Ecto neural progenitor cell (in vitro differentiated cells): Measurements from ENCODE around the gene DSTYK.
"Not testable (repeated sequence)": the region's sequence is repeated elsewhere in the genome, so short reads cannot be mapped to it uniquely, and the experiment has no call there.

Source experiments
- DNase-seq: peaks from one replicate; pipeline ENCODE4 v3.0.0-alpha.2; 2018; ENCODE audit warnings: low spot score

DSTYK gene

GRCh38 chr1:205170532-205171269 lies 40.8 kb downstream of the DSTYK start:
- no peak for DNase-seq

- DNase-seq: no peak
Measured at GRCh38 chr1:205169248-205169647, 42.3 kb downstream of the DSTYK start.

- DNase-seq: no peak
Measured at GRCh38 chr1:205168291-205168690, 43.2 kb downstream of the DSTYK start.

GRCh38 chr1:205162301-205162700 lies 49.2 kb downstream of the DSTYK start:
- no peak for DNase-seq

- no peak for DNase-seq
Measured at GRCh38 chr1:205161076-205161475, 50.4 kb downstream of the DSTYK start.

- DNase-seq: no peak
Measured at GRCh38 chr1:205158048-205158616, 53.4 kb downstream of the DSTYK start.

- not testable (repeated sequence) for DNase-seq
Measured at GRCh38 chr1:205155665-205156377, 55.7 kb downstream of the DSTYK start.

- DNase-seq: no peak
Measured at GRCh38 chr1:205152505-205152904, 59.0 kb downstream of the DSTYK start.

GRCh38 chr1:205150651-205151428 lies 60.7 kb downstream of the DSTYK start:
- DNase-seq: no peak

- no peak for DNase-seq
Measured at GRCh38 chr1:205147191-205147835, 64.2 kb downstream of the DSTYK start.

GRCh38 chr1:205144751-205145150 lies 66.8 kb downstream of the DSTYK start:
- DNase-seq: no peak

- DNase-seq: no peak
Measured at GRCh38 chr1:205144046-205144720, 67.3 kb downstream of the DSTYK start.

- DNase-seq: no peak
Measured at GRCh38 chr1:205142102-205142469, 69.4 kb downstream of the DSTYK start.

- DNase-seq: peak; percentile 79
Measured at GRCh38 chr1:205141236-205142101, 70.0 kb downstream of the DSTYK start.

- DNase-seq: no peak
Measured at GRCh38 chr1:205140113-205140512, 71.4 kb downstream of the DSTYK start.

- no peak for DNase-seq
Measured at GRCh38 chr1:205137901-205138300, 73.6 kb downstream of the DSTYK start.

GRCh38 chr1:205133287-205133686 lies 78.2 kb downstream of the DSTYK start:
- no peak for DNase-seq

- DNase-seq: no peak
Measured at GRCh38 chr1:205129447-205130029, 82.0 kb downstream of the DSTYK start.

- DNase-seq: no peak
Measured at GRCh38 chr1:205128050-205128449, 83.5 kb downstream of the DSTYK start.

GRCh38 chr1:205127646-205128045 lies 83.9 kb downstream of the DSTYK start:
- DNase-seq: no peak
